Activated CD4-positive, alpha-beta T cell treated with anti-CD3 and anti-CD28 coated beads, Interleukin-2, amount 50 U/mL, for 48 hours (primary cell): ENCODE measurements around the gene UNKL.

Source experiments
- DNase-seq, 2 experiments: peaks; one replicate each; pipeline ENCODE4 v3.0.0-alpha.2; 2020

Gene UNKL

DNA sequence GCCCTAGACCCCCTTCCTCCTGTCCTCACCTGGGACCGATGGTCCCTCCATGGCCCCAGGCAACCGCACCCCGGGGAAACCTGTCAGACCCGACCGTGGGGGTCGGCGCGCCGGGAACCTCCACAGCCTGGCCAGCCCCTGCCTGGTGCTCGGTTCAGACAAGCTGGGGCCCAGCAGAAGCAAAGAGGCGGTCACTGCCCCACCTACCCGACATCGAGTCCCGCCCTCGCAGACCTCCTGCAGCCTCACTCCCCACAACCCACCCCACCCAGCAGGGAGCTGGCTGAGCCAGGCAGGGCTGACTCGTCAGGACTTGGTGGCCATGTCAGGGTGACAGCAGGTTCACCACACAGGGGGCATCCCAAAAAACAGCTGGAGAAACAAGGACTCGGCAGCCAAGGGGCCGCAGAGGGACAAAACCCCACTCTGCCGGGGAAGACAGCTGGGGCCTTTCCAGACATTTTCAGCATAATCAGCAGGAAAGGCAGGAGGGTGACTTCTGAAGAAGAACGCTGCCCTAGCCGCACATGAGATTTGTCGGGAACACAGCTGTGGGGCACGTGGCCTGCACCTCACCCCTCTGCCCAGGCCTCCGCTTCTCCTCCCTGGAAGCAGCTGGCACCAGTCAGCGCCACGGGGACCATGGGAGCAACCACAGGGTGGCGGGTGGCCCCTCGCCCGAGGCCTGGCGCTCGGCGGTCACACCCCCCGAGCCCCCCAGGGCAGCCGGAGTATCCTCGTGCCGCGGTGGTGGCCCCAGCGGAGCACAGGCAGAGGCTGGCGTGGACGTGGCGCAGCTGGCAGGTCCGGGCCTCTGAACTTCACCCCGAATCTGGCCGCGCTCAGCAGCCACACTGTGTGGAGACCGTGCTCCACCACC lies 39.8 kb downstream of the UNKL start:
- no peak for DNase-seq

DNA sequence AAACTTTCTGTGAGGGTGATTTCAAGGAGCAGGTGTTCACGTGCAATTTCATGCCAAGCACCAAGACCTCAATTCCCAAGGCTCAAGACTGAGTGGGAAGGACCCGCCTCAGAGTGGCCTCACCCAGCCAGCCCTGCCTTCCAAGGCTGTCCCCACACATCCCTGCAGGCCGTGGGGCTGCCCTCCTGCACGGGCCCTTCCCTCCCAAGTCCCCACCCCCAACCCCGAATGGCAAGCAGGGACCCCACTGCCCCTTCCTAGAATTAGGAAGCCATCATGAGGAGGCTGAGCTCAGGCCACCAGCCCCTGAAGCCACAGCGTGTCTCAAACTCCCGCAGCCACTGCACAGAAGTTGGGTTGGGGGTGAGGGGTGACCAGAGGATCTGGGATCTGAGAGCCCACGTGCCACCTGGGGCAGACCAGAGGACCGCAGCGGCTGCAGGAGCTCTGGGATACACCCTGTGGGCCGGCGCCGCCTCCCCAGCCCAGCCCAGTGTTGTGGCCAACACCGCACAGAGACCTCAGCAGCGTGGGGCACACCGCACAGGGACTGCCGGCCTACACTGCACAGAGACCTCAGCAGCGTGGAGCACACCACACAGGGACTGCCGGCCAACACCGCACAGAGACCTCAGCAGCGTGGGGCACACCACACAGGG lies 42.1 kb downstream of the UNKL start:
- no peak for DNase-seq

DNA sequence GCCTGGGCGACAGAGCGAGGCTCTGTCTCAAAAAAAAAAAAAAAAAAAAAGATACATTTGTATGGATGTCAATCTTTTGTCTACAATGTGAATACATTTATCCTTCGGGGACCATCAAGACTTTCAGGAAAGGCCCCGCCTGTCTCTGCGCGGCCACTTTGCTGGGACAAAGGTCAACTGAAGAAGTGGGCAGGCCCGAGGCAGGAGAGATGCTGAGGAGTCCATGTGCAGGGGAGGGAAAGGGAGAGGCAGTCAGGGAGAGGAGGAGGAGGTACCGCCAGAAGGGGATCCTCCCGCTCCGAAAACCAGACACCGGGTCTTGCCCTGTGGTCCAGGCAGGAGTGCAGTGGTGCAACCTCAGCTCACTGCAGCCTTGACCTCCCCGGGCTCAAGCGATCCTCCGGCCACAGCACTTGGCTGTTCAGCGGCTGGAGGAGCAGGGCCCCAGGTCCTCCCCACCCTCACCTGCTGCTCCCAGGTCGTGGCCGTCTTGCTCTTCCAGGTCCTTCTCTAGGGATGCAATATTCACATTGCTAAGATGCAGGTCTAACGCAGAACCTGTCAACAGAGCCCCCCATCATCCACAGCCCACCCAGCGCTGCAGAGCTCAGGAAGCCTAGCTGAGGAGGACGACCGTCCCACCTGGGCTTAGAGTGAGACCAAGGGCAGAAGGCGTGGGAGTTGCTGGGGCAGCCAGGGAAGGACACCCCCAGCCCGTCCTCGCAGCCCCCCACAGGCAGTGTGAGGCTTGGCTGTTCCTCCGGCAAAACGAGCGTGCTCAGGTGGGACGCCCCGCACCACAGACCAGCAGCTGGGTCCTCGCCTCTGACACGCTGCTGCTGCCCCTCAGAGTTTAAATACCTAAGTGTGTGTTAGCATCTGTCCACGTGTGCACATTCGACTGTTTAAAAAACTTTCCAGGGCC lies 43.2 kb downstream of the UNKL start:
- no peak for DNase-seq

DNA sequence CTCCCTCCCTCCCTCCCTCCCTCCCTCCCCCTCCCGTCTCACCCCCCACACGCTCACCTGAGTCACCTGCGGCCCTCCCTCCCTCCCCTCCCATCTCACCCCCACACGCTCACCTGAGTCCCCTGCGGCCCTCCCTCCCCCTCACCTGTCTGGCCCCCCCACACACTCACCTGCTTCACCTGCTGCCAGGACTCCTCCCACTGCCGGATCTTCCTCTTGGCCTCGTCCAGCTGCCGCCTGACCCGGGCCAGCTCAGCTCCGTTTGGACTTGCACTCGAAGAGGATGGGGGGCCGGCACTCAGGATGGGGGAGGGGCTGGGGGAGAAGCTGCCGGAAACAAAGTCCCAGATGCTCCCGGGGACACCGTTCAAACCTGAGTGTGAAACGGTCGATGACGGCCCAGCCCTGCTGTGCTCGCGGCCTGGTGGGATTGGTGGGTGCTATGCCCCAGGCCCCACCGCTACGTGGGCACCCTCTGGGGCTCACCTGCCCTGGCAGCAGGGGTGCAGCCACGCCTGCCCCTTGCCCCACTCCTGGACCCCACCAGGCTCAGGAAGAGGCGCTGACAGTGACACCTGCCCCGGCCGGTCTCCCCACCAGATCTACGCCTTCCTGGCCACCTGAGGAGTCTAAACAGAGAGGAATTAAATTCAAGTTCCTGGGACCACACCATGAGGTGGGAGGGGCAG lies 46.9 kb downstream of the UNKL start:
- DNase-seq: no peak

DNA sequence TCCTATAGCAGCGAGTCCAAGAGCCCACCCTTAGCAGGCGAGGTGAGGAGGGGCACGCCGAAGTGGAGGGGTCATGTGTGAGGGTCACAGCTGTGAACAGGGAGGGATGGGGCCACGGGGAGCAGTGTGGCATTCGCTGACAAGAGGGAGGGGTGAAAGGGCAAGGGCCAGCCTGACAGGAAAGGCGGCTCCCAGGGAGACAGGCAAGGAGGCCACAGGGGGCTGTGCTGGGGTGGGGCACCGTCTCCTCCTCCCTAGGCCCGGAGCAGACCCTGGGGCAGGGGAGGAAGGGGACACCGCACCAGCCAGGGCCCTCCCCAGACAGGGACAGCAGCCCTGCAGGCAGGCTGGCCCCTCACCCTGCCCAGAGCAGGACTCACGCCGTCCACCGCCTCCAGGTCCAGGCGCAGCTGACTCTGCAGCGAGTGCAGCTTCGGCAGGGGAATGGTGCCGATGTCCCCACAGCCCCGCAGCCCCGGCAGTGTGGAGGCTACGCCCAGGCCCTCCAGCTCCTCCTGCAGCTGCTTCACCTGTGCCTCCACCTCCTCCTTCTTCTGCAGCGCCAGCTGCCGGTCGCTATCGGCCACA lies 47.7 kb downstream of the UNKL start:
- DNase-seq: no peak

DNA sequence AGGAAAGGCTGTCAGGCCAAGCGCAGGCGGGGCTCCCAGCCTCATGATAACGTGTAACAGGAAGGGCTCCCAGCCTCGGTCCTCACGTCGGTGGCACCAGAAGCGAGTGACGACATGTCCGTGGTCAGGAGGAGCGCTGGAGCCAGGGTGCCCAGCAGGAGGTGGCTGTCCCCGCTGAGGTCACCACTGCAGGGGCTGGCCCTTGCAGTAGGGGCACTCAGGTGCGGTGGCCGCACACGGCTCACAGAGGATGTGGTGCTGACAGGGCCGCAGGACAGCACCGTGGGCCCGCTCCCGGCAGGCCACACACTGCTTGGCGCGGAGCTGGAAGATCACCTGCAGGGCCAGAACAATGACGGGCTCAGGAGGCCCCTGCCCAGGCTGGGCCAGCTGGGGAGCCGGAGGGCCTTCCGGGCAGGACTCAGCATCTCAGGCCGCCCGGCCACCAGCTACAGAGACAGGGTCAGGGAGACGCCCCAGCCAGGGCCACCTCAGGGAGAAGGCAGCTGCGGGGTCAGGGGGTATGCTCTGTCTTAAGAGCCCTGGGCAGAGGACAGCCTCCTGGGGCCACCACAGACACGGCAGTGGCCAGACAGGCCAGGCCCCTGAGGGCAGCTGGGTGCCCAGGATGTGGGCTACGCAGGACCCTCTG lies 48.3 kb downstream of the UNKL start:
- no peak for DNase-seq

DNA sequence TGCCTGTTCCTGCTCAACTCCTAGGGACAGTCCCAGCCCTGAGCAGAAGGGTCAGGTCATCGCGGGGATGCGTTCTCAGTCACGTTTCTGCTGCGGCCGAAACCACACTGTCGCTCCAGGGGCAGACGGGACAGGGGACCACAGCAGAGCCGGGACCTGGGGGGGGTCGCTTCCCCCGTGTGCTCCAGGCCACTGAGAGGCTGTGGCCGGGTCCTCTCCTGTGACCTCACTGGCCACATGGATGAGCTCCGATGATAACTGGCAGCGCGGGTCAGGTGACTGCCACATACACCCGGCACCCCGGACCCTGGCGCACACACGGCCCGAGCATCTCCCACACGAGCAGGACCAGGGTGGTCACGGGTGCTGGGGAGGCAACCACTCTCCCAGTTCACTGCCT lies 50.0 kb downstream of the UNKL start:
- no peak for DNase-seq

DNA sequence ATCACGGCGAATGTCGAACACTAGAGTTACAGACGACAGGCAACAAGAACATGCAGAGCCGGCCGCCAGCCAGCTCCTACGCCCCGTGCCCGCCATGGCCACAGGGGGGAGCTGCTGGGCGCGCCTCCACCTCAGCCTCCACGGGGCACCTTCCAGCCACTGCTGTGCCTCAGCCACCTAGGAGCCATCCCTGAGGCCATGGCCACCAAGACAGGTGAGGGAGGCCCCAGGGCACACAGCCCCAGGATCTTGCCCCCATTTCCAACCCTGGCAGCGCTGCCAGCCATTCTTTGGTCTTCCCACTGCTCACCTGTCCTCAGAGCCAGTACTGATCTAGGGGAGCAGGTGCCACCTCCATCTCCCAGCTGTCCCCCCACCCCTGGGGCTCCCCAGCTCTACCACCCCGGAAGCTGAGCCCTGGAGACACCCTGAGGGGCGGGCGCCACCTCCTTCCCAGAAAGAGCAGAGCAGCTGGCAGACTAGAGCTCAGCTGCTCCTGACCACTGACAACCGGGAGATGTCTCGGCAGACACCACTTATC lies 50.9 kb downstream of the UNKL start:
- DNase-seq: peak; percentile 75 to 77

DNA sequence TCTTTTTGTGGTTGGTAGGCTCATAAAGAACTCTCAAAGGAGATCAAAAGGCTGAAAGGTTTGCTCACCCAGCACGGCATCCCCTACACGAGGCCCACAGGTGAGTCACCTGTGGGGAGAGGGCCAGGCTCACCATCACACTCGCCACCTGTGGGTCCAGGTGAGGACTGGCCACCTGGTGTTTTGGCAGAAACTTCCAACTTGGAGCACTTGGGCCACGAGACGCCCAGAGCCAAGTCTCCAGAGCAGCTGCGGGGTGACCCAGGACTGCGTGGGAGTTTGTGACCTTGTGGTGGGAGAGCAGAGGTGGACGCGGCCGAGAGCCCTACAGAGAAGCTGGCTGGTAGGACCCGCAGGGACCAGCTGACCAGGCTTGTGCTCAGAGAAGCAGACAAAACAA lies 51.7 kb downstream of the UNKL start:
- DNase-seq: no peak

DNA sequence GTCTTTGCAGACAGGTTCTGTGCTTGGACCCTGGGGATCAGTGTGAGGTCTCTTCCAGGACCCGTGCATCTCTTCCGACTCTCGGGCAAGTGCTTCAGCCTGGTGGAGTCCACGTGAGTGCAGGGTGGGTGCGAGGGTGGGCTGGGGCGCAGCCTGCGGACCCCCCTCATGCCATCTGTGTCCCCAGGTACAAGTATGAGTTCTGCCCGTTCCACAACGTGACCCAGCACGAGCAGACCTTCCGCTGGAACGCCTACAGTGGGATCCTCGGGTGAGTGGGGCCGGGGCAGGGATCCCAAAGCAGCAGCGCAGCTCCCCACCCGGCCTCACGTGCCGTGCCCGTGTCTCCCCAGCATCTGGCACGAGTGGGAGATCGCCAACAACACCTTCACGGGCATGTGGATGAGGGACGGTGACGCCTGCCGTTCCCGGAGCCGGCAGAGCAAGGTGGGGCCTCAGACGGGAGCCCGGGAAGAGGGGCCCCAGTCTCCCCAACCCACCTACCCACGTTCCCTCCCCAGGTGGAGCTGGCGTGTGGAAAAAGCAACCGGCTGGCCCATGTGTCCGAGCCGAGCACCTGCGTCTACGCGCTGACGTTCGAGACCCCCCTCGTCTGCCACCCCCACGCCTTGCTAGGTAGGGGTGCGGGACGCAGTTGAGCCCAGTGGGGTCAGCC lies 52.7 kb downstream of the UNKL start:
- DNase-seq: no peak

DNA sequence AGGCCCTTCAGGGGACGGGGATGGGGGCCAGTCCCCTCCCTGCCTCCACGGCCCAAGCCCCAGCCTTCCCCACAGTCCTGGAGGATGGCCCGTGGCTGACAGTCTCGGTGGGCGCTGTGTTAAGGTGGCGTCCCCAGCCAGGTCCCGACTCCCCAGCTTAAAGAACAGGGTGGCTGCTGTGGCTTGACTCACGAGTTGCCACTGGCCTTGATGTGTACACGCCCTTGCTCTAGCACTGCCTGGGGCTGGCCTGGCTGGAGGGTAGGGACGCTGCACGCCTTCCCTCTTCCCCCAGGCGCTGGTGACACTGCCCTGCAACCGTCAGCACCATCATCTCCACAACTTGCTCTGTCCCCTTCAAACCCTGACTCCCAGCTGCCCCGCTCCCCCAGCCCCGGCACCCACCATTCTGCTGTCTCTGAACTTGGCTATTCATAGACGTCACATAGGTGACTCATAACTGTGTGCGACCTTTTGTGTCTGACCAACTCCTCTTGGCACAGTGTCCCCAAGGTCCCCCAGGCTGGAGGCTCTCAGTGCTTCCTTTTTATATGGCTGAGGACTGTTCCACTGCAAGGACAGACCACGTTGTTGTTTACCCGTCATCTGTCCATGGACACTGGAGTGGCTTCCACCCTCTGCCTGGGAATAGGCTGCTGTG lies 56.5 kb downstream of the UNKL start:
- no peak for DNase-seq

DNA sequence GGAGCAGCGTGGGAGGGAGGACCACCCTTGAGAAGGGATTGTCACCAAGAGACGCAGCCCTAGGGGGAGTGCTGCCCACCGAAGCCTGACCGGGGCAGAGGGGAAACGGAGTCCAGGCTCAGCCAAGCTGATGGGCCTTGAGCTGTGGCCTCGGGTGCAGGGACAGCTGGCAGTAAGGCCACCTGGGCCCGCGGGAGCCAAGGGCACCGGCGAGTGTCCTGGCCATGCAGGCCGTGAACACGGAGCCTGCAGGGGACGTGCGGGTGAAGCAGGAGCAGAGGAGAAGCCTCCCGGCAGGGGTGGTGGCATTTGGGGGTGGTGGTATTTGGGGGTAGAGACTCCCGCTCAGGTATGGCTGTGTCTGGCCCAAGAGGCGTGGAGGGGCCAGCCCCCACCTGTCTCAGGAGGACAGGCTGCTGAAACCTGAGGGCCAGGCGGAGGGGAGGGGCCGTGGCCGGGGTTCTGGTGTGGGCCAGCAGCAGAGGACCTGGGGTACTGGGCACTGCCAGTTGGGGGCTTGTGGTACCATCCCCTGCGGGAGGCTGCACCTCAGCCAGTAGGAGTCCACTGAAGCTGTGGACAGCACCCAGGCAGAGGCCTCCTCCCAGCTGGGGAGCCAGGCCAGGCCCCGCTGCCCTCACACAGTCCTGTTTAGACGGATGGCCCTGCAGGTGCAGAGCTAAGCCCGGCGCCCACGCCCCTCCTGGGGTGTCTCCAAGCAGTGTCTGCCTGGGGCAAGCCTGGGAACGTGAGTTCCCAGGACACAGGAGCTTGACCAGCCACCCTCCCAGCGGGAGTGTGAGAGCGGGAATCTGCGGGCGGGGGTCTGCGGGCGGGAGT lies 58.2 kb downstream of the UNKL start:
- no peak for DNase-seq

DNA sequence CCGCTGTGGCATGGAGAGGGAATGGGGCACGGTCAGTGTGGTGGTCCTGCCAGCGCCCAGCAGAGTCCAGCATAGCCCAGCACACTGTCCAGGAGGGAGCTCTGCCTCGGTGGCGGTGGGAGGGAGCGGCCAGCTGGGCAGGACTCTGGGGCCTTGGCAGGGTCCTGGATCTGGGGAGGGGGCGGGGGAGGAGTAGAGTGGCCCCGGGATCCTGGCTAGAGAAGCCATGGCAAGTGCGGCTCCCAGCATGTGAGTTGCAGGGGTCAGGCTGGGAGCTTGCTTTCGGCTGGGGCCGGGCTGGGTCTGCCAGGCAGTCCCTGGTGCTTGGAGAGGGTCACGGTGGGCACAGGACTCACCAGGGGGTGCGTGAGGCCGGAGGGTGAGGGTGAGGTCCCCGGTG lies 58.9 kb downstream of the UNKL start:
- no peak for DNase-seq

DNA sequence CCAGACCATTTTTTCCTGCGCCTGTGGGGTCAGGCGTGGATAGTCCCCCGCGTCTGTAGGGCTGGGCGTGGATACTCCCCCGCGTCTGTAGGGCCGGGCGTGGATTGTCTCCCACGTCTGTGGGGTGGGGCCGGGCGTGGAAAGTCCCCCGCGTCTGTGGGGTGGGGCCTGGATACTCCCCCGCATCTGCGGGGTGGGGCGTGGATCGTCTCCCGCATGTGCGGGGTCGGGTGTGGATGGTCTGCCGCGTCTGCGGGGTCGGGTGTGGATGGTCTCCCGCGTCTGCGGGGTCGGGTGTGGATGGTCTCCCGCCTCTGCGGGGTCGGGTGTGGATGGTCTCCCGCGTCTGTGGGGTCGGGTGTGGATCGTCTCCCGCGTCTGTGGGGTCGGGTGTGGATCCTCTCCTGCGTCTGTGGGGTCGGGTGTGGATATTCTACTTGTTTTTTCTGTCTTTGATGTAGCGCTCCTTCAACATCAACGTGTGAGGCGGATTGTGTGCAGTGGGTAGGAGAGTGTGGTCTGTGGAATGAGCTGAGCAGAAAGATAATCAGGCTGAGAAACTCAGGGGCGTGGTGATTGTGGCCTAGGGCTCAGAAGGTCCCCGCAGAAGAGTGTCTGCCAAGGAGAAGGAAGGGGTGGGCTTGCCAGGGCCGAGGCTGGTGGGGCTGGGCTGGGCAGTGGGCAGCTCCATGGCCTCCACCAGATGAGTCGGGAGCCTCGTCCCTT lies 59.5 kb downstream of the UNKL start:
- no peak for DNase-seq

DNA sequence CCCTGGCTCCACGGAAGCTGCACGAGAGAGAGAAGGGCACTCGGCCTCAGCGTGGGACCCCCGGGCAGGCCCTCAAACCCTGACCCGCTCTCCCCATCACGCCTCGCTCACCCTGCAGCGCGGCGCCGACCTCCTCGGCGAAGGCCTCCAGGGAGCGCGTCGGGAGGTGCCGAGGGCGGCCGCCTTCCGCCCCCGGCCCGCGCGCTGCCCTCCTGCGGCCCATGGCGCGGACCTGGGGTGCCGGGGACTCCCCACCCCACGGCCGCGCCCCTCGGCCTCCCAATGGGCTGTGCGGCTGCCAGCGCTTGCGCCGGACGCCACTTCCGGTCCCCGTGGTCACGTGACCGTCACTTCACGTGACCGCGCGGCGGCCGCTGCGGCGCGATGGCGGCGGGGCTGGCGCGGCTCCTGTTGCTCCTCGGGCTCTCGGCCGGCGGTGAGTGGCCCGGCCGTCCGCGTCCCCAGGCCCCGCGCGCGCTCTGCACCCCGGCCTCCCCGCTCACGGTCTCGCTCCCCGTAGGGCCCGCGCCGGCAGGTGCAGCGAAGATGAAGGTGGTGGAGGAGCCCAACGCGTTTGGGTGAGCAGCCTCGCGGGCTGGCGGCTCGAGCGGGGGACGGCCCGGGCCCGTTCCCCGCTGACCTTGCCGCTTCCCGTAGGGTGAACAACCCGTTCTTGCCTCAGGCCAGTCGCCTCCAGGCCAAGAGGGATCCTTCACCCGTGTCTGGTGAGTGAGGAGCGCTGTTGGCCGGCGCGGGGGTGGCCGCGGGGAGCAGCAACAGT lies 62.7 kb downstream of the UNKL start, which contains the start of the genes GNPTG and TSR3:
GNPTG (plus strand) TSS at position 350 of the 781 bp plus-strand sequence; CDS start at position 385, 35 bp downstream.
TSR3 (minus strand) TSS at position 297 of the 781 bp plus-strand sequence; CDS start at position 223, 74 bp downstream.
- peak; percentile 81 to 83 for DNase-seq

DNA sequence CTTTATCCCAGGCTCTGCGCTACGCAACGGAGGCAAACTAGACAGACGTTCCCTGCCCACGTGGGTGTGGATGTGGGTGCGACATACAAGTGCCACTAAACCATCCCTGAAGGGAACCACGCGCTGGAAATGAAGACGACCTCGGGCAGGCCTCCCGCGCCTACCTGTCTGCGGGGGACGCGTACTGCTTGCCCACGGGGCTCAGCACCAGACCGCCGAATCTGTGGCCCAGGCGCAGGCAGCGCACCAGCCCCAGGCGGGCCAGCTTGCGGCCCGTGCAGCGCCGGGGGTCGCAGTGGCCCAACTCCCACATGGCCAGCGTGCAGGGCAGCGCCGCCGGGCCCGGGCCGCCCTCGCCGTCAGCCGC lies 63.3 kb downstream of the UNKL start:
- DNase-seq: peak in 1 of 2 experiments; percentile 30

DNA sequence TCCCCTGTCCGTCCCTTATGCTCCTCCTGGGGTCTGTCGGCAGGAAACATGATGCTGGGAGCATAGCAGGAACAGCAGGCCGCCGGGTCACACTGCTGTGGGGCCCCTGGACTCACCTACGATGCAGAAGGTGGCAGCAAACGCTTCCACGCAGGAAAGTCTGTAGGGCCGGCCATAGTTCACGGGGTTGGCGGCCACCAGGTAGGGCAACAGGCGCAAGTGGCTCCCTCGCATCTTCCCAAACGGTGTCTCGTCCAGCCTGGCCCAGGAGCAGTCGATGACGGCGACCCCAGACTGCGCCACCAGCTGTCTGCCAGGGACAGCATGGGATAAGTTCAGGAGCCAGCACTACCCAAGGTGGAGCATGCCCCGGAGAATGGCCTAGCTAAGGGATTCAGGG lies 63.8 kb downstream of the UNKL start:
- DNase-seq: no peak

DNA sequence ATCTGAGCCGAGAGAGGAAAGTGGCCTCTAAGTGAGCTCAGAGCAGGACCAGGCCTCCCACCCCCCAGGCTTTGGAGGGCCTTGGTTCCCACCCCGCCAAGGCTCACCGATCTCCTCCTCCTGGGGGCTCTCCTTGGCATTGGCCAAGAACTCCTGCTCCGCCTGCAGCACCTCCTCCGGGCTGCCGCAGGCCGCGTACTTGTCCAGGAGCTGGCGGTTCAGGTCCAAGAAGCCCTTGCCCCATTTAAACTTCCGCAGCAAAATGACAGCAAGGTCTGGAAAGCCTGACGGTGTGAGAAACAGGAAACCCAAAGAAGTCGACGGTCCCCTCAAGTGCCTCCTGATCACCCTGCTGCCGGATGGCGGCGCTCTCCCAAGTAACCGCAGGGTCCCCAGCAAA lies 64.6 kb downstream of the UNKL start:
- DNase-seq: no peak
